ENCODE data around the gene ERVFRD-1. TPM values are rescaled to one million over a fixed set of nuclear protein-coding genes. Genes with fewer than 3 reads are reported as not detected.

ERVFRD-1 gene
- total RNA-seq, 1 donor from 2014 or later: 0.25 TPM

DNA sequence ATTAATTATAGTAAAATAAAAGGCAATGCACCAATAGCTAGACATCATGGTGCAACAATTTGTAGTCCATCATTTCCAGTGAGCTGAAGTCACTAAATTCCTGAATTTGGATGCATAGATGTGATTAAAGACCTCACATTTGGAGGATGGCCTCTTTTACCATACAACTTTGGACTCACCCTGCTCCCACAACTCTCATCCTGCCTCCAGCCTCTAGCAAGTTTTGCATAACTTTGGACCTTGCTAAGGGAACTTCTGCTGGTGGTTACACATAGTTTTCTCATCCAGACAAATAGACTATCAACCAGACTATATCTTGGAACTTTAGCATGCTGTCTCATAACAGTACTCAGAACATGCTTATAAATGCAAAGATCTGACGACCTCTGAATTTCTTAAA is 54.7 kb downstream of the ERVFRD-1 start:
- no peaks in the 10 kb centered on the region for H3K36me3 ChIP-seq
- H3K27me3 ChIP-seq: no peaks in the 10 kb centered on the region
- H3K9me3 ChIP-seq: no peaks in the 10 kb centered on the region
- TF ChIP-seq POLR2AphosphoS5 (IDR thresholded peaks at IDR 0.05; ENCODE audit: insufficient read depth in 1 of 2, low read depth in 1 of 2) (no peak), POLR2A (IDR thresholded peaks at IDR 0.05) (no peak)
- TF ChIP-seq, protein P1, sequence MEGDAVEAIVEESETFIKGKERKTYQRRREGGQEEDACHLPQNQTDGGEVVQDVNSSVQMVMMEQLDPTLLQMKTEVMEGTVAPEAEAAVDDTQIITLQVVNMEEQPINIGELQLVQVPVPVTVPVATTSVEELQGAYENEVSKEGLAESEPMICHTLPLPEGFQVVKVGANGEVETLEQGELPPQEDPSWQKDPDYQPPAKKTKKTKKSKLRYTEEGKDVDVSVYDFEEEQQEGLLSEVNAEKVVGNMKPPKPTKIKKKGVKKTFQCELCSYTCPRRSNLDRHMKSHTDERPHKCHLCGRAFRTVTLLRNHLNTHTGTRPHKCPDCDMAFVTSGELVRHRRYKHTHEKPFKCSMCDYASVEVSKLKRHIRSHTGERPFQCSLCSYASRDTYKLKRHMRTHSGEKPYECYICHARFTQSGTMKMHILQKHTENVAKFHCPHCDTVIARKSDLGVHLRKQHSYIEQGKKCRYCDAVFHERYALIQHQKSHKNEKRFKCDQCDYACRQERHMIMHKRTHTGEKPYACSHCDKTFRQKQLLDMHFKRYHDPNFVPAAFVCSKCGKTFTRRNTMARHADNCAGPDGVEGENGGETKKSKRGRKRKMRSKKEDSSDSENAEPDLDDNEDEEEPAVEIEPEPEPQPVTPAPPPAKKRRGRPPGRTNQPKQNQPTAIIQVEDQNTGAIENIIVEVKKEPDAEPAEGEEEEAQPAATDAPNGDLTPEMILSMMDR (IDR thresholded peaks at IDR 0.05): no peak
- no peak overlapping the region for H3K27ac ChIP-seq
- no peak for DNase-seq (ENCODE audit: extremely low spot score in 2 of 2)
- H3K4me1 ChIP-seq: no peaks in the 10 kb centered on the region
- H3K4me3 ChIP-seq: no peak overlapping the region
- intact Hi-C loops (cut with DNase I): no loop called here

DNA sequence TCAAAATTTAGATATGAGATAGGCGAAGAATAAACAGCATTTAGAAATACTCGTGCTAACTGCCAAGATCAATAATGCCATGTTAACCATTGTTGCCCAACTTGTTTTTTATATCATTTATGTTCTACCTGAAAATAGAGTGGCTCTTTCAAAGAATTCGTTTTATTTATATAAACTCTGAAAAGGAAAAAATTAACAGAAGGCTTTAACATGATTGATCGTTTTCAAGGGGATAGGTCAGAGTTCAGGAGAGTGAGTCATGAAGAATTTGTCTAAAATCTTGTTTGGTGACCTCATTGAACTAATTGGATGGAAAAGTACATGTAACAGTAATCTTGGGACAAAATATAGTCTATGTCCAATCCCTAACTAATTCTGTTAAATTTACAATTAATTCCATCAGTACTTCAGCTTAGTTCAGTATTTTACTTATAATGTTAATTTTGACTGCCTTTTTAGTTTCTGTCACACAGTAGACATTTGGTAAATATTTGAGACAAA is 56.3 kb downstream of the ERVFRD-1 start:
- no peak for DNase-seq (ENCODE audit: extremely low spot score in 2 of 2)
- H3K27me3 ChIP-seq: no peaks in the 10 kb centered on the region
- H3K4me3 ChIP-seq: no peak overlapping the region
- H3K4me1 ChIP-seq: no peaks in the 10 kb centered on the region
- intact Hi-C loops (cut with DNase I): no loop called here
- H3K9me3 ChIP-seq: no peaks in the 10 kb centered on the region
- no peak overlapping the region for H3K27ac ChIP-seq
- no peaks in the 10 kb centered on the region for H3K36me3 ChIP-seq
- TF ChIP-seq POLR2A (IDR thresholded peaks at IDR 0.05) (no peak), POLR2AphosphoS5 (IDR thresholded peaks at IDR 0.05; ENCODE audit: insufficient read depth in 1 of 2, low read depth in 1 of 2) (no peak)
- TF ChIP-seq, protein P1 (IDR thresholded peaks at IDR 0.05): no peak

DNA sequence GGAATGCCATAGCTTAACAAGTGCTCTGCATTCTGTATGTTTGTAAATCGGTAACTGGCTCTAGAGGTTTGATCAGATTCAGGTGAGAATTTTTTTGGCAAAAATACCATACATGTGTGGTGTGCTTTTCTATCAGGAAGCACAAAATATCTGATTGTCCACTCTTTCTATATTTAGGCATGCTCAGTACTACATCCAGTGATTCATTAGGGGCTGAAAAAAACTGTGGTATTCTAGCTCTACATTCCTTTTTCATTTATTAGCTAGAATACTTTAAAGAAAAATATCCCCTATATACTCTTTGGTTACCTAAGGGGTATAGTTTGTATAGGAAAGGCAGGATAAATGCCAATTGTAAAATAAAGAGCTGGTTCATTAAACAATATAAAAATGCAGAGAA is 56.8 kb downstream of the ERVFRD-1 start:
- TF ChIP-seq, protein P1 (IDR thresholded peaks at IDR 0.05): no peak
- no peak for TF ChIP-seq POLR2AphosphoS5 (IDR thresholded peaks at IDR 0.05; ENCODE audit: insufficient read depth in 1 of 2, low read depth in 1 of 2)
- TF ChIP-seq POLR2A (IDR thresholded peaks at IDR 0.05): no peak
- no peaks in the 10 kb centered on the region for H3K36me3 ChIP-seq

DNA sequence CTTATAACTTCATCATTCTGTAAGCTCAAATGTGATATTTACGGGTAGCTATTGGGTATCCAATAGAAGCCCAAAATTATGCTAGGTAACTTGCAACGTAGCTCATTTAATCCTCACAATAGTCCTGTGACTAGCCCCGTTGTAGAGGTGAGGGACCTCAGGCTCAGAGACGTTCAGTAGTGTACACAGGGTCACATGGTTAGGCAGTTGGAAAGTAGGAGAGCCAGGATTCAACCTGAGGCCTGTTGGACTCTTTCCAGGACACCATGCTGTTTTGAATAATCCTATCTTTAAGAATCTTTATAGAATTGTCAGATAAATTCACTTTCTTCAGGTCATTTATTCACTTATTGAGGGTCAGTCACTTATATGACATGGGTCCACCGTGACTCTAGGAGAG is 58.2 kb downstream of the ERVFRD-1 start:
- no peaks in the 10 kb centered on the region for H3K9me3 ChIP-seq
- H3K36me3 ChIP-seq: no peaks in the 10 kb centered on the region
- no peak overlapping the region for H3K27ac ChIP-seq
- H3K4me3 ChIP-seq: no peak overlapping the region
- TF ChIP-seq POLR2A (IDR thresholded peaks at IDR 0.05) (no peak), POLR2AphosphoS5 (IDR thresholded peaks at IDR 0.05; ENCODE audit: insufficient read depth in 1 of 2, low read depth in 1 of 2) (no peak)
- TF ChIP-seq, protein P1 (IDR thresholded peaks at IDR 0.05): no peak
- no peaks in the 10 kb centered on the region for H3K27me3 ChIP-seq
- no peak for DNase-seq (ENCODE audit: extremely low spot score in 2 of 2)
- no peaks in the 10 kb centered on the region for H3K4me1 ChIP-seq
- intact Hi-C loops (cut with DNase I): no loop called here

More for the DNA sequence above, 56.8 kb downstream of the ERVFRD-1 start:
- no peak overlapping the region for H3K4me3 ChIP-seq
- intact Hi-C loops (cut with DNase I): no loop called here
- H3K9me3 ChIP-seq: no peaks in the 10 kb centered on the region
- no peaks in the 10 kb centered on the region for H3K4me1 ChIP-seq
- no peak overlapping the region for H3K27ac ChIP-seq
- DNase-seq (ENCODE audit: extremely low spot score in 2 of 2): no peak
- H3K27me3 ChIP-seq: no peaks in the 10 kb centered on the region

Small RNAs within 50 kb of the gene (small RNA-seq; reads per million reads assigned to genes)
- gene AL136139.1: not detected

Other genes with a start within 250 kb of the ERVFRD-1 start
- not detected for gene GCM2, start 229.7 kb downstream of the ERVFRD-1 start, total RNA-seq
- 0.25 TPM for gene SYCP2L, start 224.7 kb downstream of the ERVFRD-1 start, total RNA-seq
- gene ELOVL2, start 67.4 kb downstream of the ERVFRD-1 start, total RNA-seq: 0.25 TPM
- gene SMIM13, start 17.9 kb downstream of the ERVFRD-1 start, total RNA-seq: 8.1 TPM
- 45.4 TPM for gene NEDD9, start 120.9 kb upstream of the ERVFRD-1 start, total RNA-seq